GM20000 (cell line): Measurements from ENCODE around the gene OXSM.

ENCODE experiments used
- DNase-seq: peaks from one replicate; pipeline ENCODE4 v3.0.0; 2012; ENCODE audit warnings: low spot score
- CTCF ChIP-seq: IDR thresholded peaks from 2 replicates; pipeline ENCODE4 v1.5.1; 2012; ENCODE audit warnings: mild to moderate bottlenecking, control low read depth; ENCODE audit errors: extremely low read depth, missing control alignments

The OXSM gene

GRCh38 chr3:25782938-25783660 is 6.8 kb upstream of the OXSM start, which contains the start of gene NGLY1:
NGLY1 (minus strand) TSS chr3:25783443; CDS start chr3:25783390, 53 bp downstream.
- peak; percentile 91 for DNase-seq
- TF ChIP-seq CTCF = no peak

GRCh38 chr3:25783661-25784512 is 6.0 kb upstream of the OXSM start:
- TF ChIP-seq CTCF = no peak
- DNase-seq = no peak

GRCh38 chr3:25784971-25785370 is 4.9 kb upstream of the OXSM start:
- no peak for TF ChIP-seq CTCF
- no peak for DNase-seq

- DNase-seq = no peak
- no peak for TF ChIP-seq CTCF
Observed at GRCh38 chr3:25785826-25786225, 4.1 kb upstream of the OXSM start.

- DNase-seq = no peak
- TF ChIP-seq CTCF = no peak
Observed at GRCh38 chr3:25787689-25788088, 2.2 kb upstream of the OXSM start.

GRCh38 chr3:25789209-25789595 is 688 bp upstream of the OXSM start:
- no peak for TF ChIP-seq CTCF
- DNase-seq = no peak

- no peak for DNase-seq
- no peak for TF ChIP-seq CTCF
Observed at GRCh38 chr3:25801786-25802185, 11.9 kb downstream of the OXSM start.
